Measurements from ENCODE around the gene KIDINS220.
"Not testable (repeated sequence)": the region's sequence is repeated elsewhere in the genome, so short reads cannot be mapped to it uniquely, and the experiment has no call there.

KIDINS220 gene

GRCh38 chr2:8753609-8754008 lies 83.8 kb downstream of the KIDINS220 start:
- H3K27ac ChIP-seq (ENCODE audit: low read depth, low read length, severe bottlenecking) = no peak overlapping the region
- no CpG with 5 or more reads among the region's 3 CpGs for WGBS, 2 experiments (ENCODE audit: insufficient coverage in 2 of 2)
- H3K36me3 ChIP-seq (ENCODE audit: control insufficient read depth, insufficient read depth, low read length) = peaks cover 21% of the 10 kb centered on the region
- peaks cover 6% of the 10 kb centered on the region for H3K9me3 ChIP-seq (ENCODE audit: control insufficient read depth, low read length)
- no peak overlapping the region for H3K4me3 ChIP-seq (ENCODE audit: extremely low read depth, insufficient read depth, low read length, poor library complexity, severe bottlenecking)
- peaks cover 4% of the 10 kb centered on the region for H3K4me1 ChIP-seq (ENCODE audit: control insufficient read depth, insufficient read depth, low read length, poor library complexity, severe bottlenecking)

DNA sequence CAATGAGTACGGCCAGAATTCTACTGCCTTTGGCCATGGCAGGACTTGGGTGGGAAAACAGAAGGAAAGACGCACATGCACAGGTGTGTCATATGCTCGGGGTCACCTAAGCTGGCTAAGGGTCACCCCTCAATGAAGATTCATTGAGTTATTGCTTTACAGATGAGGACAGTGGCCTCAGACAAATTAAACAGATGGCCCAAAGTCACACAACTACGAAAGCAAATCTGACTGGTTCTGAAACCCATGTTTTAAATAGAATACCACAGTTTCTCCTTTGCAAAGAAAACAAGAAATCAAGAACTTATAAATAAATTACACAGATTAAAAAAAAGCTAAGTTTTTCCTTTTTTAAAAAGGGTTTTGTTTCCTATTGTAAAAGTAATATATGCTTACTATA lies 85.0 kb downstream of the KIDINS220 start:
- peaks cover 6% of the 10 kb centered on the region for H3K9me3 ChIP-seq (ENCODE audit: control insufficient read depth, low read length)
- peaks cover 19% of the 10 kb centered on the region for H3K36me3 ChIP-seq (ENCODE audit: control insufficient read depth, insufficient read depth, low read length)
- peaks cover 4% of the 10 kb centered on the region for H3K4me1 ChIP-seq (ENCODE audit: control insufficient read depth, insufficient read depth, low read length, poor library complexity, severe bottlenecking)
- WGBS, 2 experiments (ENCODE audit: insufficient coverage in 2 of 2) = 94 to 97% methylated on average over 3 of the region's 4 CpGs
- H3K27ac ChIP-seq (ENCODE audit: low read depth, low read length, severe bottlenecking) = no peak overlapping the region
- H3K4me3 ChIP-seq (ENCODE audit: extremely low read depth, insufficient read depth, low read length, poor library complexity, severe bottlenecking) = no peak overlapping the region

DNA sequence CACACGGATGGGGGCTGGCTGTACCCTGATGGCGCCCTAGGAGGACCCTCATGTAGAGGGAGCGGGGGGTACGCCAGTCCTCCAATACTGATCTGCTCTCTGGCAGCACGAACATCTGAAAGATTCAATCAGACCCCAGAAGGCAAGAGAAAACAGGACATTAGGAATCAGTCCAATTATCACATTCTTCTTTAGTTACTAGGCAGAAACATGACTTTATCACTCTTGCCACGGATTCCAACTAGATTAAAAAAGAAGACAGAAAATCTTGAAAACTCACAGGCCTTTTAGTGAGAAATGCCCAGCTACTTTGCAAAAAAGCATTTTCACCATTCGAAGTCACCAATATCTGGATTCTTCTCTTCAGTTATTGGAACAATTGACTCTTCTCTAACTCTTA lies 87.2 kb downstream of the KIDINS220 start:
- Histone ChIP-seq H3K27ac (ENCODE audit: low read depth, low read length, severe bottlenecking) (no peak overlapping the region), H3K4me3 (ENCODE audit: extremely low read depth, insufficient read depth, low read length, poor library complexity, severe bottlenecking) (no peak overlapping the region), H3K4me1 (ENCODE audit: control insufficient read depth, insufficient read depth, low read length, poor library complexity, severe bottlenecking) (peaks cover 4% of the 10 kb centered on the region), H3K36me3 (ENCODE audit: control insufficient read depth, insufficient read depth, low read length) (peaks cover 12% of the 10 kb centered on the region), H3K9me3 (ENCODE audit: control insufficient read depth, low read length) (no peaks in the 10 kb centered on the region)
- 95 to 96% methylated on average over 4 to 5 of the region's 7 CpGs for WGBS, 2 experiments (ENCODE audit: insufficient coverage in 2 of 2)

DNA sequence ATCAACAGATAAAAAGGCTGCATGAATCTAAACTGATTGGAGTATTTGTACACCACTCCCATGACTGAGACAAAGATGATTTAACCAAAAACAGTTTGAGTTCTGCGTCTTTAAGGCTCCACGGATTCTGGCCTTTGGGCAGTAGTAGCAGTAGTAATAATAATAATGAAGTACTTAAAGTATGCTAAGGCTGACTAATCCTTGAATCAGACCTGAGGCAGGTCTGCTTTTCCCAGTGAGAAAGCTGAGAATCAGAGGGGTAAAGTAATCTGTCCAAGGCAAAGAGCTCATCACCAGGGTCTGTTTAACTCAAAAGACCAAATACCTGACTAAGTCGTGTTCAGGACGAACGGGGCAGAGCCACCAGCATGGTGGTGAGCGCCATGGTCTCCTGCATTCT lies 94.2 kb downstream of the KIDINS220 start:
- WGBS, 2 experiments (ENCODE audit: insufficient coverage in 2 of 2) = 95 to 98% methylated on average over 4 to 5 of the region's 6 CpGs

GRCh38 chr2:8740136-8740535 lies 97.3 kb downstream of the KIDINS220 start:
- no peak overlapping the region for H3K4me3 ChIP-seq (ENCODE audit: extremely low read depth, insufficient read depth, low read length, poor library complexity, severe bottlenecking)
- 82 to 92% methylated on average over 2 to 3 of the region's 4 CpGs for WGBS, 2 experiments (ENCODE audit: insufficient coverage in 2 of 2)
- no peak overlapping the region for H3K27ac ChIP-seq (ENCODE audit: low read depth, low read length, severe bottlenecking)
- peaks cover 10% of the 10 kb centered on the region for H3K36me3 ChIP-seq (ENCODE audit: control insufficient read depth, insufficient read depth, low read length)
- no peaks in the 10 kb centered on the region for H3K4me1 ChIP-seq (ENCODE audit: control insufficient read depth, insufficient read depth, low read length, poor library complexity, severe bottlenecking)
- no peaks in the 10 kb centered on the region for H3K9me3 ChIP-seq (ENCODE audit: control insufficient read depth, low read length)

More for the DNA sequence above, 94.2 kb downstream of the KIDINS220 start:
- Histone ChIP-seq H3K27ac (ENCODE audit: low read depth, low read length, severe bottlenecking) (no peak overlapping the region), H3K36me3 (ENCODE audit: control insufficient read depth, insufficient read depth, low read length) (peaks cover 7% of the 10 kb centered on the region), H3K9me3 (ENCODE audit: control insufficient read depth, low read length) (no peaks in the 10 kb centered on the region), H3K4me3 (ENCODE audit: extremely low read depth, insufficient read depth, low read length, poor library complexity, severe bottlenecking) (no peak overlapping the region), H3K4me1 (ENCODE audit: control insufficient read depth, insufficient read depth, low read length, poor library complexity, severe bottlenecking) (no peaks in the 10 kb centered on the region)

DNA sequence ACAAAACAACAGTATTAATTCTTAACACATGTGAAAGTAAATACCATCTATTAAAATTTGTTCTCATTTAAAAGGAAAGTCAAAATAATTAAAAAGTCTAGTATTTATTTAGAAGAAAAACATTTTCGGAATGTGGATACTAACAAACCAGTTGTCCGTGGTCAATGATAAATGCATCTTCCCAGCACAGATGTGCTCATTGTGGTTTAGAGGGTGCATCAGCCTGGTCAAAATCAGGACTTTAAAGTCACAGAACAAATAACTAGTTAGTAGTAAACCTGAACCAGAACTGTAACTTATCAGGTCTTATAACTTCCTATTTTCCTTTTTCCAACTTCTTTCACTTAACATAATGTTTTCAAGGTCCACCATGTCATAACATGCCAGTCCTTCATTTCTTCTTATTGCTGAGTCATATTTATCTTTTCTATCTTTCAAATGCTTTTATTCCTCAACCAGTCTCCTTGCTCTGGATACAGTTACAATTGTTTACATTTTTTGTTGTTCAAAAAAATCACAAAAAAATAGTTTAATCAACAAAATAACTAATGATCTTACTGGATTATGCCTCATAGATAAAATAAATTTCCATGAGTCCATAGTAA lies 99.7 kb downstream of the KIDINS220 start:
- 100% methylated on average over 2 of the region's 2 CpGs; no CpG with 5 or more reads in 1 of the 2 experiments for WGBS, 2 experiments (ENCODE audit: insufficient coverage in 2 of 2)
- H3K4me1 ChIP-seq (ENCODE audit: control insufficient read depth, insufficient read depth, low read length, poor library complexity, severe bottlenecking) = no peaks in the 10 kb centered on the region
- no peak overlapping the region for H3K4me3 ChIP-seq (ENCODE audit: extremely low read depth, insufficient read depth, low read length, poor library complexity, severe bottlenecking)
- H3K9me3 ChIP-seq (ENCODE audit: control insufficient read depth, low read length) = no peaks in the 10 kb centered on the region
- H3K27ac ChIP-seq (ENCODE audit: low read depth, low read length, severe bottlenecking) = no peak overlapping the region
- peaks cover 32% of the 10 kb centered on the region for H3K36me3 ChIP-seq (ENCODE audit: control insufficient read depth, insufficient read depth, low read length)

GRCh38 chr2:8732601-8733000 lies 104.8 kb downstream of the KIDINS220 start:
- peaks cover 65% of the 10 kb centered on the region for H3K36me3 ChIP-seq (ENCODE audit: control insufficient read depth, insufficient read depth, low read length)
- WGBS, 2 experiments (ENCODE audit: insufficient coverage in 2 of 2) = 88 to 92% methylated on average over 6 to 10 of the region's 10 CpGs
- H3K4me3 ChIP-seq (ENCODE audit: extremely low read depth, insufficient read depth, low read length, poor library complexity, severe bottlenecking) = no peak overlapping the region
- H3K27ac ChIP-seq (ENCODE audit: low read depth, low read length, severe bottlenecking) = no peak overlapping the region
- H3K9me3 ChIP-seq (ENCODE audit: control insufficient read depth, low read length) = no peaks in the 10 kb centered on the region
- peaks cover 6% of the 10 kb centered on the region for H3K4me1 ChIP-seq (ENCODE audit: control insufficient read depth, insufficient read depth, low read length, poor library complexity, severe bottlenecking)

DNA sequence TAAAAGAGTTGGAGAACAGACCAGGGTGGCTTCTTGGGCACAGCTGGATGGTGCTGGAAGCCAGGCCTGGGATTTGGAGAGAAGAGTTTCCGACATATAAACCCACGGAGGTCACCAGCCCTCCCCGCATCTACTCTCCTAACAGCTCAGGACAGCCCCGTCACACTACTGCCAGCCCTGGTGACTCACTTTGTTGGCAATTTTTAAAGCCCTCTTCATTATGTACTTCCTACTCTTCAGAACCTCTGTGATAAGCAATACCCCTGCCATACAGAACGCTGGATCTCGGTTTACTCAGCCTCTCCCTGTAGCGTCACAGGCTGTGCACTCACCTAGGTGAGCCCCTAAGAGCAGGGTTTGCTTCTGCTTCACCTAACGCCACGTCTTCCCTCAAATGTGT lies 107.5 kb downstream of the KIDINS220 start:
- Histone ChIP-seq H3K9me3 (ENCODE audit: control insufficient read depth, low read length) (no peaks in the 10 kb centered on the region), H3K36me3 (ENCODE audit: control insufficient read depth, insufficient read depth, low read length) (peaks cover 53% of the 10 kb centered on the region), H3K4me3 (ENCODE audit: extremely low read depth, insufficient read depth, low read length, poor library complexity, severe bottlenecking) (no peak overlapping the region), H3K27ac (ENCODE audit: low read depth, low read length, severe bottlenecking) (no peak overlapping the region), H3K4me1 (ENCODE audit: control insufficient read depth, insufficient read depth, low read length, poor library complexity, severe bottlenecking) (peaks cover 6% of the 10 kb centered on the region)
- 86 to 91% methylated on average over 9 of the region's 9 CpGs for WGBS, 2 experiments (ENCODE audit: insufficient coverage in 2 of 2)

DNA sequence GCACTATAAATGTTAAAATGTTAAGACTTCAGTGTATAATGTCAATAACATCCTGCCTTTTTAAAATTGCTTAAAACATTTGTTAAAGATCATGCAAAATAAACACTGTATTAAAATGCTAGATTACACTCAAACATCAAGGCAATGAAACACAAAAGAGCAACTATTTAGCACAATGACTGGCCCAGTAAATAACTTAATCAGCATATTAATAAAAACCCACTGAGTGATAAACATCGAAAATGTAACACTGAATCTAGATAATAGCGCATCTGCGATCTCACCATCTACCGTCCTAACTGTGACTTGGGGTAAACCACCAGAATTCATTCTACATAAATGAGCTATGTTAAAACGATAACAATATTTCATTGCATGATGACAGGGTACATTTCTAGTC lies 108.3 kb downstream of the KIDINS220 start:
- not testable (repeated sequence) for H3K4me1 ChIP-seq (ENCODE audit: control insufficient read depth, insufficient read depth, low read length, poor library complexity, severe bottlenecking); H3K27ac ChIP-seq (ENCODE audit: low read depth, low read length, severe bottlenecking); H3K4me3 ChIP-seq (ENCODE audit: extremely low read depth, insufficient read depth, low read length, poor library complexity, severe bottlenecking); H3K9me3 ChIP-seq (ENCODE audit: control insufficient read depth, low read length)
- peaks cover 47% of the 10 kb centered on the region for H3K36me3 ChIP-seq (ENCODE audit: control insufficient read depth, insufficient read depth, low read length)
- WGBS, 2 experiments (ENCODE audit: insufficient coverage in 2 of 2) = 100% methylated on average over 4 of the region's 5 CpGs

GRCh38 chr2:8728305-8729015 lies 109.0 kb downstream of the KIDINS220 start:
- no peaks in the 10 kb centered on the region for H3K9me3 ChIP-seq (ENCODE audit: control insufficient read depth, low read length)
- WGBS, 2 experiments (ENCODE audit: insufficient coverage in 2 of 2) = 97 to 99% methylated on average over 7 of the region's 7 CpGs
- no peak overlapping the region for H3K27ac ChIP-seq (ENCODE audit: low read depth, low read length, severe bottlenecking)
- H3K4me3 ChIP-seq (ENCODE audit: extremely low read depth, insufficient read depth, low read length, poor library complexity, severe bottlenecking) = no peak overlapping the region
- peaks cover 41% of the 10 kb centered on the region for H3K36me3 ChIP-seq (ENCODE audit: control insufficient read depth, insufficient read depth, low read length)
- H3K4me1 ChIP-seq (ENCODE audit: control insufficient read depth, insufficient read depth, low read length, poor library complexity, severe bottlenecking) = peaks cover 6% of the 10 kb centered on the region

DNA sequence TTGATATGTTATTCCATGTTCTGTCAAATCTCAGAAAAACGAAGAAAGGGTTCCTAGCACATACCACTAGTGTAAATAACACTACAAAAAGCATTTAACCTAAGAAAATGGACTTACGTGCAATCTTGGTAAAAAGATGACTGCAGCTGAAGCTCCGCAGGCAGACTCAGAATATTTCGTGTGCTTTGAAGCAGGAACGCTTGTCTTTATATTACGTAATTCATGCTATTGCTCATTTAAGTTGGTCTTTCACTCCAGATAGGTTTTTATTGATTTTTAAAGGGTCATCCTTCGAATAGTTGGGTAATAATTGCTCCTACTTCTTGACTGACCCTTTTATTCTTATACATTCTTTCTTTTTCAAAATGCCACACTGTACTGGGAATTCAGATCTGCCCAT lies 111.6 kb downstream of the KIDINS220 start:
- H3K4me3 ChIP-seq (ENCODE audit: extremely low read depth, insufficient read depth, low read length, poor library complexity, severe bottlenecking) = no peak overlapping the region
- peaks cover 6% of the 10 kb centered on the region for H3K4me1 ChIP-seq (ENCODE audit: control insufficient read depth, insufficient read depth, low read length, poor library complexity, severe bottlenecking)
- 93 to 97% methylated on average over 6 of the region's 7 CpGs for WGBS, 2 experiments (ENCODE audit: insufficient coverage in 2 of 2)
- H3K36me3 ChIP-seq (ENCODE audit: control insufficient read depth, insufficient read depth, low read length) = peaks cover 22% of the 10 kb centered on the region
- H3K27ac ChIP-seq (ENCODE audit: low read depth, low read length, severe bottlenecking) = no peak overlapping the region
- H3K9me3 ChIP-seq (ENCODE audit: control insufficient read depth, low read length) = no peaks in the 10 kb centered on the region
